Mononuclear cell (primary cell): ENCODE data around the gene SNTG2. TPM values are rescaled to one million over a fixed set of nuclear protein-coding genes. Genes with fewer than 3 reads are reported as not detected.

Experiments used
- H3K27me3 ChIP-seq: 2 replicates; pipeline ENCODE4 v1.6.0; 2011; ENCODE audit warnings: low read length, control low read depth; ENCODE audit not compliant: insufficient read depth
- H3K4me1 ChIP-seq: 2 replicates; pipeline ENCODE4 v1.5.1; 2011; ENCODE audit warnings: mild to moderate bottlenecking, low read length, control low read depth; ENCODE audit not compliant: insufficient read depth
- H3K4me3 ChIP-seq: 2 replicates; pipeline ENCODE4 v1.5.1; 2011; ENCODE audit warnings: mild to moderate bottlenecking, low read length, moderate library complexity
- H3K9me3 ChIP-seq: 2 replicates; pipeline ENCODE4 v1.5.1; 2011; ENCODE audit warnings: low read depth, mild to moderate bottlenecking, control low read depth, low read length
- total RNA-seq: library from RNA; depleted of rRNA; stranded (reverse); fragments of >200 nt; gene quantifications from one replicate; pipeline ENCODE4 v1.2.3, GENCODE V29; 2012

SNTG2 gene
- total RNA-seq, 1 donor = 1.5 TPM

- Histone ChIP-seq H3K27me3 (peaks cover 30% of the 10 kb centered on the region), H3K4me3 (no peak overlapping the region), H3K4me1 (no peaks in the 10 kb centered on the region), H3K9me3 (no peaks in the 10 kb centered on the region)
These were observed 4.0 kb downstream of the SNTG2 start for GRCh38 chr2:954687-955000.

- H3K4me1 ChIP-seq = no peaks in the 10 kb centered on the region
- no peaks in the 10 kb centered on the region for H3K9me3 ChIP-seq
- H3K4me3 ChIP-seq = no peak overlapping the region
- peaks cover 26% of the 10 kb centered on the region for H3K27me3 ChIP-seq
These were observed 5.4 kb downstream of the SNTG2 start for GRCh38 chr2:955829-956731.

GRCh38 chr2:959457-959856, 8.8 kb downstream of the SNTG2 start:
- no peaks in the 10 kb centered on the region for H3K4me1 ChIP-seq
- no peaks in the 10 kb centered on the region for H3K9me3 ChIP-seq
- H3K4me3 ChIP-seq = no peak overlapping the region
- H3K27me3 ChIP-seq = no peaks in the 10 kb centered on the region

GRCh38 chr2:960061-960736, 9.6 kb downstream of the SNTG2 start:
- H3K4me1 ChIP-seq = no peaks in the 10 kb centered on the region
- H3K27me3 ChIP-seq = no peaks in the 10 kb centered on the region
- no peaks in the 10 kb centered on the region for H3K9me3 ChIP-seq
- H3K4me3 ChIP-seq = no peak overlapping the region

- no peak overlapping the region for H3K4me3 ChIP-seq
- H3K27me3 ChIP-seq = no peaks in the 10 kb centered on the region
- H3K9me3 ChIP-seq = no peaks in the 10 kb centered on the region
- no peaks in the 10 kb centered on the region for H3K4me1 ChIP-seq
These were observed 11.1 kb downstream of the SNTG2 start for GRCh38 chr2:961786-962185.

GRCh38 chr2:963876-964275, 13.2 kb downstream of the SNTG2 start:
- H3K9me3 ChIP-seq = no peaks in the 10 kb centered on the region
- no peak overlapping the region for H3K4me3 ChIP-seq
- no peaks in the 10 kb centered on the region for H3K4me1 ChIP-seq
- peaks cover 3% of the 10 kb centered on the region for H3K27me3 ChIP-seq

GRCh38 chr2:964562-964961, 13.9 kb downstream of the SNTG2 start:
- Histone ChIP-seq H3K27me3 (peaks cover 3% of the 10 kb centered on the region), H3K9me3 (no peaks in the 10 kb centered on the region), H3K4me1 (no peaks in the 10 kb centered on the region), H3K4me3 (no peak overlapping the region)

GRCh38 chr2:965640-966147, 15.0 kb downstream of the SNTG2 start:
- Histone ChIP-seq H3K27me3 (peaks cover 3% of the 10 kb centered on the region), H3K4me3 (no peak overlapping the region), H3K9me3 (no peaks in the 10 kb centered on the region), H3K4me1 (no peaks in the 10 kb centered on the region)

GRCh38 chr2:973129-973528, 22.5 kb downstream of the SNTG2 start:
- Histone ChIP-seq H3K4me3 (no peak overlapping the region), H3K27me3 (peaks cover 3% of the 10 kb centered on the region), H3K9me3 (no peaks in the 10 kb centered on the region), H3K4me1 (peaks cover 11% of the 10 kb centered on the region)

- Histone ChIP-seq H3K4me1 (peaks cover 12% of the 10 kb centered on the region), H3K4me3 (no peak overlapping the region), H3K27me3 (no peaks in the 10 kb centered on the region), H3K9me3 (no peaks in the 10 kb centered on the region)
These were observed 23.4 kb downstream of the SNTG2 start for GRCh38 chr2:974054-974453.

- no peaks in the 10 kb centered on the region for H3K9me3 ChIP-seq
- H3K27me3 ChIP-seq = no peaks in the 10 kb centered on the region
- H3K4me1 ChIP-seq = peaks cover 17% of the 10 kb centered on the region
- H3K4me3 ChIP-seq = no peak overlapping the region
These were observed 23.9 kb downstream of the SNTG2 start for GRCh38 chr2:974502-974901.

GRCh38 chr2:975095-975494, 24.4 kb downstream of the SNTG2 start:
- H3K4me1 ChIP-seq = peaks cover 17% of the 10 kb centered on the region
- H3K27me3 ChIP-seq = no peaks in the 10 kb centered on the region
- no peak overlapping the region for H3K4me3 ChIP-seq
- no peaks in the 10 kb centered on the region for H3K9me3 ChIP-seq

- Histone ChIP-seq H3K27me3 (no peaks in the 10 kb centered on the region), H3K9me3 (no peaks in the 10 kb centered on the region), H3K4me3 (no peak overlapping the region), H3K4me1 (peaks cover 12% of the 10 kb centered on the region)
These were observed 28.6 kb downstream of the SNTG2 start for GRCh38 chr2:979069-979928.

- H3K9me3 ChIP-seq = no peaks in the 10 kb centered on the region
These were observed 29.5 kb downstream of the SNTG2 start for GRCh38 chr2:980176-980575.

GRCh38 chr2:981258-981657, 30.6 kb downstream of the SNTG2 start:
- Histone ChIP-seq H3K27me3 (no peaks in the 10 kb centered on the region), H3K4me1 (peaks cover 6% of the 10 kb centered on the region), H3K9me3 (no peaks in the 10 kb centered on the region), H3K4me3 (no peak overlapping the region)

More at GRCh38 chr2:980176-980575, 29.5 kb downstream of the SNTG2 start:
- no peak overlapping the region for H3K4me3 ChIP-seq
- no peaks in the 10 kb centered on the region for H3K27me3 ChIP-seq
- peaks cover 6% of the 10 kb centered on the region for H3K4me1 ChIP-seq
